GM18870 (cell line): ENCODE data around the gene OSBP2.
"Not testable (repeated sequence)": the region's sequence is repeated elsewhere in the genome, so short reads cannot be mapped to it uniquely, and the experiment has no call there.

Experiments
- ATAC-seq: cut with Tn5 transposase; IDR thresholded peaks from one replicate; pipeline ENCODE4 v1.9.1; 2021; ENCODE audit warnings: moderate library complexity; ENCODE audit not compliant: unreplicated experiment

OSBP2 gene

DNA sequence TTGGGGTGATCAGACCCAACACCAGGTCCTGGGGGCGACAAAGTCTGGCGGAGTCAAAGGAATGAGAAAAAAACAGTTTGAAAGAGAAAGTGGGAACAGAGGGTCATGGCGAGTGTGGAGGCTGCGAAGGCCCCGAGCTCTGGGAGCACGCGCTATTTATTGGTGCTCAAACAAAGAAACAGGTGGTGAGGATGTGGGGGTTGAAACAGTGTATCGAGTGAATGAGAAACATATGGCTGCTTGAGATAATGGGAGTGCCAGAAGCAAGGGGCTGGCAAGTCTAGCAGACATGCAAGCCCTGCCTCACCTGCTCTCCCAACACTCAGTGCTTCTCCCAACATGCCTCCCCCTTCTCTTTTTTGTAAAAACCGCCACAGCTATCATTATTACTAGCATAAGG lies 19.2 kb upstream of the OSBP2 start:
- ATAC-seq, result no peak

DNA sequence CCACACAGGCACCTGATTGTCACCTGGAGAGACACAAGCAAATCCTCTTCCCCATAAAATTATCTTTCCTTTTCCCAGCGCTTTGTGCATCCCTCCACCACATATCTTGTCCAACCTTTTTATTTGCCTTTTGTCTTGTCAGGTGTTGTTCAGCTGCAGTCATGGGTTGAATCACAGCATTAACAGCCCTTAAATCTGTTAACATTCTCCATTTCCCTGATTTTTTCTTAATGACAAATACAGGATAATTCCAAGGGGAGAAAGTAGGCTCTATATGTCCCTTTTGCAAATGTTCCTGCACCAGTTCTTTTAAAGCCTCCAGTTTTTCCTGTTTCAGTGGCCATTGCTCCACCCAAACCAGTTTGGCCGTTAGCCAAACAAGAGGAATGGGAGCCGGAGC lies 18.1 kb upstream of the OSBP2 start:
- ATAC-seq, result not testable (repeated sequence)

DNA sequence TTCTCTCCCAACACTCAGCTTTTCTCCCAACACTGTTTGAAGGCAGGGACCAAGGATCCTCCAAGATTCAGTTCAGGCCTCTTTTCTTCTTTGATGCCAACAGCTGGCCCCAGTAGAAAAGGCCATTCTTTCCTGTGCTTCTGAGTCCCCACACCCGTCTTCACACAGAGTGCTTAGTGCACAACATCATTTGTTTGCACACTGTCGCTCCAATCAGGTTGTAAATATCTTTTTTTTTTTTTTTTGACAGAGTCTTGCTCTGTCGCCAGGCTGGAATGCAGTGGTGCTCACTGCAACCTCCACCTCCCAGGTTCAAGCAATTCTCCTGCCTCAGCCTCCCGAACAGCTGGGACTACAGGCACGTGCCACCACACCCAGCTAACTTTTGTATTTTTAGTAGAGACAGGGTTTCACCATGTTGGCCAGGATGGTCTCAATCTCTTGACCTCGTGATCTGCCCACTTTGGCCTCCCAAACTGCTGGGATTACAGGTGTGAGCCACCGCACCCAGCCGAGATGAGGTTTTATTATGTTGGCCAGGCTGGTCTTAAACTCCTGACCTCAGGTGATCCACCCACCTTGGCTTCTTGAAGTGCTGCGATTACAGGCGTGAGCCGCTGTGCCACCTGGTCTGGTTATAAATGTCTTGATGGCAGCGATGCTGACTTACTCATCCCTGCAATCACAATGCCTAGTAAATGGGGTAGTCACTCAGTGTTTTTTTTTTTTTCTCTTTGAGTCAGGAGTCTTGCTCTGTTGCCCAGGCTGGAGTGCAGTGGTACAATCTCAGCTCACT lies 14.6 kb upstream of the OSBP2 start:
- ATAC-seq, result not testable (repeated sequence)

DNA sequence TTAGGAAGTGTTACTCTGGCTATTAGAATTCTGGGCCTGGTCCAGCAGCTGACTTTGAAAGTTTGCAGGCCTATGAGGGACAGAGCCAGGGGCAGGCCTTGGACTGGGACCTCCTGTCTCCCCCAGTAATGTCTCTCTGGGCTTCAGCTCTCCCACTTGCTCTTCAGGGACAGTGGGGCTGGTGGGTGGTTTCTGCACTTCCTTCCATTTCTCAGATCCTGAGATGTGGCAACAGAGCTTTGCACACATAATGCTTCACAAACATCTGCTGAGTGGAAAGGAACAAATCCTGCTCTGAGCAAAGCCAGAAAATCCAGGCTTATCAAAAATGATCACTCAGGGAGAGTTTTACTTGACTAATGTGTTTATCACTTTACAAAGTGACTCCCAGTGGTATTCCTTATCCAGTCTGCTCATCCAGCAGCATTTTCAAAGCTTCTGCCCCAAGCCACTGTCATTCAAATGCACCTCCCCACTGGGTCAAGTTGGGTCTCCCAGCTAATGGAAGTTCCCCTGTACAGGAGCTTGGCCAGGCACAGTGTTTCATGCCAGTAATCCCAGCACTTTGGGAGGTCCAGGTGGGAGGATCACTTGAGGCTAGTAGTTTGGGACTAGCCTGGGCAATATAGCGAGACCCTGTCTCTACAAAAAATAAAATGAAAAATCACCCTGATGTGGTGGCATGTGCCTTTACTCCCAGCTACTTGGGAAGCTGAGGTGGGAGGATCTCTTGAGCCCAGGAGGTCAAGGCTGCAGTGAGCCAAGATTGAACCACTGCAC lies 13.5 kb upstream of the OSBP2 start:
- ATAC-seq, result no peak

DNA sequence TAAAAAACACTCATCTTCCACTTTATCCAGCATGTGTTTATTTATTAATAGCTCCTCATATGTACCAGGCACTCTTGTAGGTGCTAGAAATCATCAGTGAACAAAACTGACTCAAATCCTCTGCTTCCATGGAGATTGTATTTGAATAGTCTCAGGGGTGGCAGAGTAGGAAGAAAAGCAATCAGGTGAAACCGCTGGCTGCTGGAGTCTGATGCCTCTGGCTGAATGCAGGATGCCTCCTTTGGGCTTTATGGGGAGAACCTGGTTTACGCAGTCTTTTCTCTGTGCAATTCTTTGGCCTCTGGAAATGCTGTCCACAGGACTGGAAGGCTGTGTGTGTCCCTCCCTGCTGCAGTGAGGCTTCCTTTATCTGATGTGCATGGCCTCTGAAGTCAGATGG lies 12.8 kb upstream of the OSBP2 start:
- no peak for ATAC-seq

- no peak for ATAC-seq
Measured at GRCh38 chr22:30685178-30685577, 9.5 kb upstream of the OSBP2 start.

DNA sequence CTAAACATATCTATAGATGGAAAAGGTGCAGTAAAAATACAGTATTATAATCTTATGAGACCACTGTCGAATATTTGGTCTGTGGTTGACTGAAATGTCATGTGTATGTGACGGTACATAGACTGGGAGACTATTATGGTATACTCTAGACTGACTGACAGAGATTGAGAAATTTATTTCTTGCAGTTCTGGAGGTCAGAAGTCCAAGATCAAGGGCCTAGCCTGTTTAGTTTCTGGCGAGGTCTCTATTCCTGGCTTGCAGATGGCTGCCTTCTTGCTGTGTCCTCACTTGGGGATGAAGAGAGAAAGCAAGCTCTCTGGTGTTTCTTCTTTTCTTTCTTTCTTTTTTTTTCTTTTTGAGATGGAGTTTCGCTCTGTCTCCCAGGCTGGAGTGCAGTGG lies 7.3 kb upstream of the OSBP2 start:
- no peak for ATAC-seq

DNA sequence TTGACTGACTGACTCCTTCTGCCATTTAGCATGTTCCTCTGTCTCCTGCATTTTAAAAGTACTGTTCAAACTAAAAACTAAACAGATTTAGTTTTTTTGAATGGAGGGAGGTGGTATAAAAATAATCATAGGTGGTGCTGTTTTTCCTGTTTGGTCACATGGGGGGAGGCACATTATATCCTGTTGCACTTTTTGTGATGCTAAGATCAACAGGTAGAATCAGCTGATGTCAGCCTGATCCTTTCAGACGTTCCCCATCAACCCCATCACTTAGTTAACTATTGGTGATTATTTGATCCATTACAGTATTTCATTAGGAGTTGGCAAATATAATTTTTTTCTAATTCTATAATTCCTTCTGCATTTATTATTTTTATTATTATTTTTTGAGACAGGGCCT lies 5.1 kb upstream of the OSBP2 start:
- ATAC-seq, result no peak

DNA sequence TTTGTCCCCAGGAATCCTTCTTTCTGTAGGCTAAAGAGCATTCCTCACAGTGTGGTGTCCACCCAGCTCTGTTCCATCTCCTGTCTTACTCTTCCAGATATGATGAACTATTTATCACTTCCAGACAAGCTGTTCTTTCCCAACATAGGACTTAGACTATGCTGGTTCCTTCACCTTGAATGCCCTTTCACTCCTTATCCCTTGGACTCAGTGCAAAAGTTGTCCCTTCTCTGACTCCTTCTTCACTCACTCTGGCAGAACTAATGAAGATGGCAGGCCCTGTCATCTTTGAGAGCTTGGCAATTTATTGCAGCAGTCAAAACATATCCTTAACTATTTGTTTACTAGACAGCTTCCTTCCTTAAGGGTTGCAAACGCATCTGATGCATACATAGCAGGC lies 3.5 kb upstream of the OSBP2 start:
- no peak for ATAC-seq

GRCh38 chr22:30694171-30694639 lies 469 bp upstream of the OSBP2 start:
- ATAC-seq, result no peak

DNA sequence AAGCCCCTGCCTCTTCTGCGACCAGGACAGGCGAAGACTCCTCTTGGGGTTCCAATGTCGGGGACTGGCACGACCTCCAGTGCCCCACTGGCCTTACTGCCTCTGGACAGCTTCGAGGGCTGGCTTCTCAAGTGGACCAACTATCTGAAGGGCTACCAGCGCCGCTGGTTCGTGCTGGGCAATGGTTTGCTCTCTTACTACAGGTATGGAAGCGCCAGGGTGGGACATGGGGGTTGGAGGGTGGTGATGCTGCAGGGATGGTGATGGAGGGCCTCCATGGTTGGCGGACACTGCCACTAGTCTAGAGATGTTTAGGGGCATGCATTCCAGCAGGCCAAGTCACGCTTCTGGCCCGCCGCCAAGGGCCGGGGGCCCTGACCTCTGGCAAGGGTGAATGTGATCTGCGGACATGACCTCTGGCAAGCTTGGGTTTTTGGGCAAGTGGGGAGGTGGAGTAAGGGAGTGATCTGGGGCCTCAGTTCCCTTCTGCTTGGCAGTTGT lies 727 bp downstream of the OSBP2 start:
- ATAC-seq, result no peak

GRCh38 chr22:30695871-30696655 lies 1.4 kb downstream of the OSBP2 start:
- ATAC-seq, result no peak

DNA sequence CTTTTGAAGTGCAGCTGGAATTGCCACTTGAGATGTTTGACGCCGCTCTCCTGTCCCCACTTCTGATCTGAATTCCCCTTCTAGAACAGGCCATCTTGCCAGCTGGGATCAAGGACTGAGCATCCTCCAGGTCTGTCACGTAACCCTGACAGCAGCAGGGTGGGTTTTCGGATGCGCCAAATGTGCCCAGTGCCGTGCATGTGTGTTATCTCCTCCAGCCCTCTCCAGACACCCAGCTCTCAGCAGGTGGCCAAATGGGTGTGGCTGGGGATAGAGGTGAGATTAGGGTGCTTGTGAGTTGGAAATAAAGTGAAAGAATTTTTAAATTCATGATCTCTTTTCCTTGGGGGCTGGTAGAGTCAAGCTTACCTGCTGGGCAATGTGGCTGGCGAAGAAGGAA lies 3.3 kb downstream of the OSBP2 start:
- ATAC-seq, result no peak

DNA sequence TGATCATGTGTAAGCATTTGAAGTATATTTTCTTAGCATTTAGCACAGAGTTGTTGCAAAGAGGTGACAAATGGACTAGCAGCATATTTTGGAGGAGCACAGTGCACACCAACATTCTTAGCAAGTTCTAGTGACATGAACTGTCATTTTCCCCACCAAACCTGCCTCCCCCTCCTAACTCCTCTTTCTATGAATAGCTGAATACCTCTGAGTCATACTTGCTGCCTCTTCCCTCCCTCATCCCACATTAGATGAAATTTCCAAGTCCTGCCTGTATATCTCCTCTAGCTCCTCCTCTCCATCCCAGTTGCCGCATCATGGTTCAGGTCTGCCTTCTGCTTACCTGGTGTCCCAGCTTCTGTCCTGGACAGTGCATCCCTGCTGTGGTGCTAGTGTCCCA lies 7.2 kb downstream of the OSBP2 start:
- no peak for ATAC-seq

GRCh38 chr22:30702856-30703255 lies 8.2 kb downstream of the OSBP2 start:
- no peak for ATAC-seq

GRCh38 chr22:30704978-30705377 lies 10.3 kb downstream of the OSBP2 start:
- ATAC-seq, result no peak

DNA sequence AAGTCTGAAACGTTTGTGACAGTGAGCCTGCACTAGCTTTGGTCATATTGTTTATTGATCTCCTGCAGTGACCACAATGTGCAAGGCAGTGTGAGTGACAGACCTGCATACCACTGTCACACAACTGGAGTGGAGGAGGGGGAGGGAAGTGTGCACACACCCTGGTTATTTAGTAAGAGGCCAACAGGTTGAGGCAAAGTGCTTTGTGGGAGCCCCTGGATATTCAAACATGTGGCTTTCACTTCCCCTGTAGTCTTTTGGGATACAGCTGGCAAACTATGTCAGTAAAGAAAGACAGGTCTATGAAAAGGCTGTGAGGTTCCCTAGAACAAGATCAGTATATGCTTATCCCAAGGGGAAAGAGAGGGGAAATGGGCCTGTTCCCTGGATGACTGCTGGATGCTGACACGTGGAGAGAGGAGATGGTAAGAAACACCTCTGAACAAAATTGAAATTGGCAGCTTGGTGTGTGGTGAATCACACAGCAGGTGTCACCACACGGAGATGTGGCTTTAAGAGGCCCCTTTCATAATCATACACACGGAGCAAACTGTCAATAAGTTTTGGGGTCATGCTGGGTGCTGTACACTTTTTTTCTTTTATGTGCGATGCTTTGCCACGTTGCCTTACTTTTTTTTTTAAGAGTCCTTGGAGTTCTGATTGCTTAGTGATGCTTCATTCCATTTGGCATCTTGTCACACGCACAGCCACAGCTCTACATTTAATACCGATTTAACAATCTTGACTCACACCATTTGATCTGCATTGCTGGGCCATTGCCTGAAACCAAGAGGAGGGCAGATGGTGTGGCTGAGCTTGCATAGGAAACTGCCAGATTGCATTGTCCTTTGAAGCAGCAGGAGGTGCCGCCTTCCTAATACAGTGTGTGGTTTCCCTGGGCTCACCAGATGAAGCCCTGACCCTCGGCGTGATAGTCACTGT lies 11.3 kb downstream of the OSBP2 start:
- ATAC-seq, result no peak

DNA sequence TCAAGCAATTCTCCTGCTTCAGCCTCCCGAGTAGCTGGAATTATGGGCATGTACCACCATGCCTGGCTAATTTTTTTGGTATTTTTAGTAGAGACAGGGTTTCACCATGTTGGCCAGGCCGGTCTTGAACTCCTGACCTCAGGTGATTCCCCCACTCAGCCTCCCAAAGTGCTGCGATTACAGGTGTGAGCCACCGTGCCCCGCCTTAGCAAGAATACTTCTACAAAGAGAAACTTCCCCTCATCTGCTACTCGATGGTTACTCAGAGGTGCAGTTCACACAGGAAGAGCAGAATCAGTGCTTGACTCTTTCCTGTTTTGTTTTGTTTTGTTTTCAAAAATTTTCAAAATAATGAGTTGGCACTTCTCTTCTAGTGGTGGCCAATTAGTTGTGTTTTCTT lies 15.3 kb downstream of the OSBP2 start:
- not testable (repeated sequence) for ATAC-seq

- no peak for ATAC-seq
Measured at GRCh38 chr22:30712094-30712493, 17.4 kb downstream of the OSBP2 start.

GRCh38 chr22:30714062-30714461 lies 19.4 kb downstream of the OSBP2 start:
- no peak for ATAC-seq
